Lower leg skin (tissue), 4 donors: ENCODE data around the gene TRAF3. TPM values are rescaled to one million over a fixed set of nuclear protein-coding genes. Genes with fewer than 3 reads are reported as not detected.

Source experiments
- DNase-seq, 2 donors: peaks; one replicate each; pipeline ENCODE4 v3.0.0-alpha.2; 2019; ENCODE audit warnings: low spot score in 2 of 2
- H3K4me3 ChIP-seq: fragments of 200-600 bp; sonication (generic); 2 replicates; pipeline ENCODE4 v1.5.1; 2017; ENCODE audit warnings: mild to moderate bottlenecking, low read depth; ENCODE audit not compliant: poor library complexity, severe bottlenecking
- CTCF ChIP-seq, 3 donors: fragments of 450-650 bp; IDR thresholded peaks; one replicate each; pipeline ENCODE4 v1.5.1; 2016; ENCODE audit warnings: antibody characterized with exemption in 3 of 3, mild to moderate bottlenecking in 3 of 3, moderate library complexity in 2 of 3
- POLR2A ChIP-seq, 2 donors: fragments of 450-650 bp; IDR thresholded peaks; one replicate each; pipeline ENCODE4 v1.6.1; 2016 to 2017; ENCODE audit warnings: antibody characterized with exemption in 2 of 2, mild to moderate bottlenecking in 1 of 2, moderate library complexity in 1 of 2
- WGBS, 2 donors: methylation state at CpG; one replicate each; pipeline ENCODE4 v1.1.5; 2018; 5-methylcytosine and 5-hydroxymethylcytosine counted together
- intact Hi-C: fragments of 100-400 bp; cut with DNase I; formaldehyde crosslinking; loops from one replicate; pipeline ENCODE4 v1.15.0; 2023; ENCODE audit warnings: low total_unique reads
- total RNA-seq, 4 donors: library from RNA; depleted of rRNA; stranded (reverse); fragments of >200 nt; gene quantifications; one replicate each; pipeline ENCODE4 v1.1.0, GENCODE V29; 2016

The TRAF3 gene
- total RNA-seq, 4 donors from 2014 or later, result 3.0 to 14.4 (median 12.1) TPM

- no peak overlapping the region for H3K4me3 ChIP-seq
- DNase-seq, result no peak
- intact Hi-C loops, result no loop called here
- no peak for TF ChIP-seq POLR2A (IDR thresholded peaks at IDR 0.05)
- no peak for TF ChIP-seq CTCF (IDR thresholded peaks at IDR 0.05)
- WGBS, 2 donors, result 91 to 93% methylated on average over 3 of the region's 3 CpGs
Observed at GRCh38 chr14:102810523-102810922, 33.3 kb downstream of the TRAF3 start.

GRCh38 chr14:102811254-102811963, 34.2 kb downstream of the TRAF3 start:
- no peak overlapping the region for H3K4me3 ChIP-seq
- no peak for TF ChIP-seq CTCF (IDR thresholded peaks at IDR 0.05)
- TF ChIP-seq POLR2A (IDR thresholded peaks at IDR 0.05), result no peak
- no peak for DNase-seq
- intact Hi-C loops, result no loop called here
- WGBS, 2 donors, result 89 to 95% methylated on average over 12 of the region's 12 CpGs

- H3K4me3 ChIP-seq, result no peak overlapping the region
- intact Hi-C loops, result no loop called here
- WGBS, 2 donors, result 91 to 93% methylated on average over 2 of the region's 2 CpGs
- no peak for TF ChIP-seq POLR2A (IDR thresholded peaks at IDR 0.05)
- TF ChIP-seq CTCF (IDR thresholded peaks at IDR 0.05), result no peak
- DNase-seq, result no peak
Observed at GRCh38 chr14:102811971-102812370, 34.7 kb downstream of the TRAF3 start.

- intact Hi-C loops, result no loop called here
- DNase-seq, result no peak
- H3K4me3 ChIP-seq, result no peak overlapping the region
- no peak for TF ChIP-seq CTCF (IDR thresholded peaks at IDR 0.05)
- no peak for TF ChIP-seq POLR2A (IDR thresholded peaks at IDR 0.05)
- WGBS, 2 donors, result 90 to 99% methylated on average over 5 of the region's 5 CpGs
Observed at GRCh38 chr14:102813691-102814090, 36.4 kb downstream of the TRAF3 start.

GRCh38 chr14:102817318-102817717, 40.1 kb downstream of the TRAF3 start:
- TF ChIP-seq CTCF (IDR thresholded peaks at IDR 0.05) (no peak), POLR2A (IDR thresholded peaks at IDR 0.05) (no peak)
- WGBS, 2 donors, result 94 to 96% methylated on average over 2 of the region's 2 CpGs
- peak in 1 of 2 donors; percentile 18 for DNase-seq
- intact Hi-C loops, result no loop called here
- H3K4me3 ChIP-seq, result no peak overlapping the region
